GM12878 (cell line): ENCODE data around the gene PARK7. TPM values are rescaled to one million over a fixed set of nuclear protein-coding genes. Genes with fewer than 3 reads are reported as not detected.

Experiments used
- ATAC-seq: fragments of 200-7000 bp; cut with Tn5 transposase; 3 replicates; pipeline ENCODE4 v1.9.1; 2020; ENCODE audit warnings: mild to moderate bottlenecking, moderate library complexity
- BruUV-seq: library from RNA; stranded (reverse); fragments of 400-500 nt; replicated peaks from 2 replicates; lab custom pipeline; 2021; lab: Mats Ljungman, UMichigan
- CTCF ChIA-PET: fragments of 300-600 bp; sonication (Branson Sonifier 250); formaldehyde crosslinking; extraction: SDS; loops from one replicate; lab custom pipeline; 2021; ENCODE audit warnings: inconsistent platforms; lab: Yijun Ruan, JAX
- POLR2A ChIA-PET: fragments of 350-600 bp; formaldehyde crosslinking; extraction: SDS; loops from one replicate; lab custom pipeline; 2021; ENCODE audit warnings: inconsistent platforms; lab: Charles Lee
- RAD21 ChIA-PET: fragments of 300-600 bp; sonication (Branson Sonifier 250); formaldehyde crosslinking; loops from one replicate; lab custom pipeline; 2023; ENCODE audit warnings: antibody characterized with exemption; ENCODE audit not compliant: unreplicated experiment; lab: Charles Lee
- SMC1A ChIA-PET: fragments of 300-600 bp; sonication (Branson Sonifier 250); formaldehyde crosslinking; loops from one replicate; lab custom pipeline; 2023; ENCODE audit not compliant: unreplicated experiment, uncharacterized antibody; lab: Charles Lee
- DNase-seq: peaks from one replicate; pipeline ENCODE4 v3.0.0-alpha.2; 2011; ENCODE audit warnings: low read depth, low spot score
- FAIRE-seq: peaks from 3 replicates; lab custom pipeline; 2011; peaks lifted over from hg19 to GRCh38; lab: Jason Lieb, UNC
- H2AFZ ChIP-seq: 2 replicates; pipeline ENCODE4 v1.6.0; 2011; ENCODE audit warnings: low read depth, low read length, control low read depth; ENCODE audit not compliant: control insufficient read depth
- H3K27ac ChIP-seq: 2 replicates; pipeline ENCODE4 v1.5.1; 2011; ENCODE audit warnings: control low read depth; ENCODE audit not compliant: control insufficient read depth, insufficient read depth
- H3K27me3 ChIP-seq, 2 experiments: replicated peaks in 1 of 2; 2 replicates each; pipeline versions ENCODE4 v1.6.0 to v1.6.1; 2011; ENCODE audit warnings: low read length in 1 of 2; ENCODE audit not compliant: control insufficient read depth in 2 of 2, insufficient read depth in 2 of 2
- H3K36me3 ChIP-seq, 2 experiments: 2 replicates each; pipeline ENCODE4 v1.5.1; 2011; ENCODE audit warnings: low read length in 1 of 2; ENCODE audit not compliant: control insufficient read depth in 2 of 2, insufficient read depth in 2 of 2
- H3K4me1 ChIP-seq: 2 replicates; pipeline ENCODE4 v1.6.1; 2011; ENCODE audit warnings: mild to moderate bottlenecking, low read length, moderate library complexity, mixed read lengths; ENCODE audit not compliant: control insufficient read depth, insufficient read depth
- H3K4me2 ChIP-seq: 2 replicates; pipeline ENCODE4 v1.6.0; 2011; ENCODE audit warnings: control low read depth; ENCODE audit not compliant: control insufficient read depth, insufficient read depth
- H3K4me3 ChIP-seq: fragments of 200-600 bp; sonication (generic); 2 replicates; pipeline ENCODE4 v1.5.1; 2016
- H3K79me2 ChIP-seq: 2 replicates; pipeline ENCODE4 v1.6.0; 2011; ENCODE audit warnings: low read length; ENCODE audit not compliant: control insufficient read depth, insufficient read depth
- H3K9ac ChIP-seq: 2 replicates; pipeline ENCODE4 v1.8.0; 2011; ENCODE audit warnings: low read length, control low read depth, mixed read lengths; ENCODE audit not compliant: control insufficient read depth, insufficient read depth
- H3K9me3 ChIP-seq: replicated peaks from 3 replicates; pipeline ENCODE4 v1.5.1; 2011; ENCODE audit warnings: mild to moderate bottlenecking, low read length; ENCODE audit not compliant: control insufficient read depth, insufficient read depth
- H4K20me1 ChIP-seq: 2 replicates; pipeline ENCODE4 v1.6.0; 2011; ENCODE audit not compliant: control insufficient read depth, insufficient read depth
- CBX5 ChIP-seq: sonication (generic); IDR thresholded peaks from 2 replicates; pipeline ENCODE4 v1.6.1; 2016; ENCODE audit warnings: low read depth, moderate library complexity, mild to moderate bottlenecking, inconsistent platforms
- IRF5 ChIP-seq: fragments of 450-650 bp; IDR thresholded peaks from 2 replicates; pipeline ENCODE4 v1.6.1; 2017; ENCODE audit warnings: borderline replicate concordance
- JUNB ChIP-seq: IDR thresholded peaks from 2 replicates; pipeline ENCODE4 v1.6.1; 2016; ENCODE audit warnings: antibody characterized with exemption, mild to moderate bottlenecking
- MTA3 ChIP-seq: IDR thresholded peaks from 2 replicates; pipeline ENCODE4 v1.6.1; 2012; ENCODE audit warnings: low read length, inconsistent platforms, borderline replicate concordance
- NFYB ChIP-seq: IDR thresholded peaks from 2 replicates; pipeline ENCODE4 v1.6.1; 2011; ENCODE audit warnings: low read depth, mild to moderate bottlenecking, low read length, improper control_type of control experiment, moderate library complexity; ENCODE audit not compliant: insufficient read depth
- RELB ChIP-seq: fragments of 450-650 bp; IDR thresholded peaks from 2 replicates; pipeline ENCODE4 v1.6.1; 2017; ENCODE audit warnings: low read depth, mild to moderate bottlenecking, moderate library complexity
- USF1 ChIP-seq: IDR thresholded peaks from 2 replicates; pipeline ENCODE4 v1.6.1; 2011; ENCODE audit warnings: borderline replicate concordance, low read depth, mild to moderate bottlenecking, moderate library complexity, mixed read lengths, low read length; ENCODE audit not compliant: insufficient read depth; ENCODE audit errors: extremely low read length
- ZBTB11 ChIP-seq: fragments of 450-650 bp; formaldehyde crosslinking; IDR thresholded peaks from 2 replicates; pipeline ENCODE4 v1.5.0; 2022; ENCODE audit warnings: mild to moderate bottlenecking, missing genetic modification characterization
- WGBS: methylation state at CpG from one replicate; pipeline ENCODE4 v1.1.6; 2016; ENCODE audit warnings: low lambda C conversion rate; ENCODE audit not compliant: insufficient replicate concordance, insufficient coverage; ENCODE audit errors: missing lambda C conversion rate; 5-methylcytosine and 5-hydroxymethylcytosine counted together
- in situ Hi-C: fragments of 300-500 bp; cut with MboI; formaldehyde crosslinking; loops from 9 replicates; pipeline ENCODE4 v1.14.3; 2018; ENCODE audit warnings: mixed read lengths
- intact Hi-C: fragments of 100-400 bp; cut with micrococcal nuclease; formaldehyde crosslinking; loops from one replicate; pipeline ENCODE4 v1.14.2; 2022; ENCODE audit not compliant: unreplicated experiment
- polyA plus RNA-seq, 11 experiments: library from polyadenylated mRNA; depleted of rRNA in 4 of 11; unstranded in 6 of 11; stranded (reverse) in 5 of 11; fragments of >200 nt; fragmentation: Nextera tagmentation in 4 of 11; fragmentation: Illumina TruSeq in 1 of 11; extraction: Ambion mirVana in 4 of 11; extraction: Trizol in 1 of 11; gene quantifications; 1 replicate in 1 of 11; 2 replicates in 10 of 11; pipeline versions ENCODE4 v1.2.1 to v1.2.3, GENCODE V29; 2011 to 2016; ENCODE audit warnings: inconsistent platforms in 2 of 11, missing spikeins in 2 of 11, low read depth in 1 of 11
- total RNA-seq, 4 experiments: library from RNA; depleted of rRNA in 3 of 4; stranded (reverse); fragments of >200 nt in 3 of 4; fragmentation: Illumina TruSeq in 1 of 4; extraction: Trizol in 1 of 4; gene quantifications; 2 replicates each; pipeline versions ENCODE4 v1.2.1 to v1.2.3, GENCODE V29; 2013 to 2021

PARK7 gene
- total and polyA plus RNA-seq, 10 of the 15 experiments (the other 5 are each of a cell fraction or from before 2014, with no cell fraction given) = 267 to 1,056 (median 495) TPM

GRCh38 chr1:8004803-8005573, 43.5 kb downstream of the PARK7 start:
- H3K9ac ChIP-seq = no peak overlapping the region
- SMC1A ChIA-PET = interaction anchor here (0.6 to 1.9 kb wide), 2 partner anchors 11 to 26 kb away, joined by 3 to 4 read pairs; no protein-coding TSS in a partner anchor

More at GRCh38 chr1:8004803-8005573, 43.5 kb downstream of the PARK7 start:
- Histone ChIP-seq H3K4me2 (no peak overlapping the region), H3K79me2 (no peaks in the 10 kb centered on the region), H2AFZ (no peak overlapping the region), H3K27ac (no peak overlapping the region), H3K9me3 (no peaks in the 10 kb centered on the region), H3K4me3 (no peak overlapping the region), H4K20me1 (no peaks in the 10 kb centered on the region), H3K36me3 (no peaks in the 10 kb centered on the region), H3K4me1 (no peaks in the 10 kb centered on the region), H3K27me3 (no peaks in the 10 kb centered on the region)
- ATAC-seq (no peak), DNase-seq (no peak), FAIRE-seq (no peak)
- WGBS = 94% methylated on average over 16 of the region's 17 CpGs
- in situ Hi-C loops = no loop called here
- BruUV-seq = no TSS peak
- ChIA-PET POLR2A (interaction anchor here (0.6 kb wide), 1 partner anchor 311 kb away, joined by 4 read pairs; no protein-coding TSS in a partner anchor), RAD21 (no interaction called here), CTCF (interaction anchor here (1.2 to 1.3 kb wide), 2 partner anchors 14 to 29 kb away, joined by 4 to 5 read pairs; no protein-coding TSS in a partner anchor)
- TF ChIP-seq RELB (no peak), MTA3 (no peak), NFYB (no peak), ZBTB11 (CRISPR knock-in tag) (no peak), USF1 (no peak), CBX5 (no peak), IRF5 (no peak), JUNB (no peak)
- intact Hi-C loops = no loop called here
